Prostate gland (tissue), 2 donors: ENCODE data around the gene HOXC5.

Source experiments
- CTCF ChIP-seq, 4 experiments: fragments of 200-600 bp in 2 of 4; fragments of 450-650 bp in 2 of 4; sonication (generic) in 2 of 4; IDR thresholded peaks; 1 replicate in 3 of 4; 2 replicates in 1 of 4; pipeline ENCODE4 v1.5.1; 2016 to 2019; ENCODE audit warnings: antibody characterized with exemption in 4 of 4, mild to moderate bottlenecking in 2 of 4, moderate library complexity in 2 of 4
- POLR2A ChIP-seq: fragments of 450-650 bp; IDR thresholded peaks from one replicate; pipeline ENCODE4 v1.6.1; 2016; ENCODE audit warnings: antibody characterized with exemption, mild to moderate bottlenecking
- POLR2AphosphoS5 ChIP-seq: sonication (generic); formaldehyde crosslinking; IDR thresholded peaks from one replicate; pipeline ENCODE4 v1.6.1; 2017; ENCODE audit warnings: antibody characterized with exemption

GRCh38 chr12:54014377-54015017 is 18.4 kb upstream of the HOXC5 start:
- TF ChIP-seq POLR2AphosphoS5, result no peak
- TF ChIP-seq CTCF (IDR thresholded peaks at IDR 0.05), result no peak
- no peak for TF ChIP-seq POLR2A
